GM23338 (cell line): Measurements from ENCODE around the gene PI4K2A. TPM values are rescaled to one million over a fixed set of nuclear protein-coding genes. Genes with fewer than 3 reads are reported as not detected.

Source experiments
- ATAC-seq: fragments of 200-7000 bp; cut with Tn5 transposase; 3 replicates; pipeline ENCODE4 v1.9.1; 2020
- DNase-seq: peaks from one replicate; pipeline ENCODE4 v3.0.0-alpha.2; 2015; ENCODE audit warnings: low spot score
- H2AFZ ChIP-seq: fragments of 200-600 bp; sonication (generic); 2 replicates; pipeline ENCODE4 v1.8.0; 2016; ENCODE audit warnings: antibody characterized with exemption, mild to moderate bottlenecking, moderate library complexity
- H3F3A ChIP-seq: fragments of 200-600 bp; sonication (generic); replicated peaks from 2 replicates; pipeline ENCODE4 v1.8.0; 2017; ENCODE audit warnings: antibody characterized with exemption, mixed run types, low read depth
- H3K27ac ChIP-seq: fragments of 200-600 bp; sonication (generic); 2 replicates; pipeline ENCODE4 v1.6.1; 2016; ENCODE audit warnings: low read depth
- H3K27me3 ChIP-seq: fragments of 200-600 bp; sonication (generic); 2 replicates; pipeline ENCODE4 v1.8.0; 2016; ENCODE audit warnings: mild to moderate bottlenecking, mixed run types, moderate library complexity; ENCODE audit not compliant: insufficient read depth
- H3K36me3 ChIP-seq: fragments of 200-600 bp; sonication (generic); 2 replicates; pipeline ENCODE4 v1.8.0; 2016; ENCODE audit warnings: mild to moderate bottlenecking; ENCODE audit not compliant: insufficient read depth
- H3K4me1 ChIP-seq: fragments of 200-600 bp; sonication (generic); 2 replicates; pipeline ENCODE4 v1.8.0; 2016; ENCODE audit warnings: mild to moderate bottlenecking, moderate library complexity; ENCODE audit not compliant: insufficient read depth
- H3K4me2 ChIP-seq: fragments of 200-600 bp; sonication (generic); 2 replicates; pipeline ENCODE4 v1.7.1; 2017; ENCODE audit warnings: mixed run types
- H3K4me3 ChIP-seq: fragments of 200-600 bp; sonication (generic); 2 replicates; pipeline ENCODE4 v1.6.1; 2016; ENCODE audit warnings: mixed run types
- H3K79me2 ChIP-seq: fragments of 200-600 bp; sonication (generic); replicated peaks from 2 replicates; pipeline ENCODE4 v1.8.0; 2017; ENCODE audit warnings: mild to moderate bottlenecking; ENCODE audit not compliant: insufficient read depth
- H3K9me2 ChIP-seq: fragments of 200-600 bp; sonication (generic); 2 replicates; pipeline ENCODE4 v1.8.0; 2017; ENCODE audit not compliant: insufficient read depth
- H4K20me1 ChIP-seq: fragments of 200-600 bp; sonication (generic); replicated peaks from 2 replicates; pipeline ENCODE4 v1.8.0; 2017; ENCODE audit warnings: mild to moderate bottlenecking; ENCODE audit not compliant: insufficient read depth
- H3K27ac Mint-ChIP-seq: 2 replicates; pipeline ENCODE4 v1.8.0; 2020; ENCODE audit warnings: inconsistent platforms, mild to moderate bottlenecking, moderate library complexity, mixed read lengths
- H3K27me3 Mint-ChIP-seq: 3 replicates; pipeline ENCODE4 v1.8.0; 2022; ENCODE audit warnings: low read depth, mild to moderate bottlenecking, moderate library complexity, mixed read lengths, inconsistent platforms; ENCODE audit not compliant: insufficient read depth, poor library complexity
- H3K36me3 Mint-ChIP-seq: 3 replicates; pipeline ENCODE4 v1.8.0; 2021; ENCODE audit warnings: low read depth, mild to moderate bottlenecking, inconsistent platforms, moderate library complexity, mixed read lengths
- H3K4me1 Mint-ChIP-seq: 3 replicates; pipeline ENCODE4 v1.8.0; 2020; ENCODE audit warnings: mild to moderate bottlenecking, inconsistent platforms, mixed read lengths
- H3K4me3 Mint-ChIP-seq: 3 replicates; pipeline ENCODE4 v1.8.0; 2021; ENCODE audit warnings: moderate library complexity, mild to moderate bottlenecking, inconsistent platforms, mixed read lengths
- H3K9me3 Mint-ChIP-seq: 3 replicates; pipeline ENCODE4 v1.8.0; 2020; ENCODE audit warnings: moderate library complexity, mild to moderate bottlenecking, inconsistent platforms, mixed read lengths
- CREB1 ChIP-seq: fragments of 250-450 bp; sonication (Bioruptor Pico); IDR thresholded peaks from 2 replicates; pipeline ENCODE4 v1.5.0; 2020; ENCODE audit warnings: low read depth, mild to moderate bottlenecking, moderate library complexity
- EZH2phosphoT487 ChIP-seq: fragments of 200-600 bp; sonication (generic); IDR thresholded peaks from one replicate; pipeline ENCODE4 v1.8.1; 2018; ENCODE audit warnings: antibody characterized with exemption; ENCODE audit not compliant: unreplicated experiment
- NANOG ChIP-seq: IDR thresholded peaks from 2 replicates; pipeline ENCODE4 v1.6.1; 2016; ENCODE audit warnings: antibody characterized with exemption, borderline replicate concordance
- STAT1 ChIP-seq: IDR thresholded peaks from one replicate; pipeline ENCODE4 v1.6.1; 2016; ENCODE audit warnings: antibody characterized with exemption; ENCODE audit not compliant: unreplicated experiment
- ZNF114 ChIP-seq: fragments of 250-450 bp; sonication (Bioruptor Pico); IDR thresholded peaks from 2 replicates; pipeline ENCODE4 v1.5.0; 2020; ENCODE audit warnings: mild to moderate bottlenecking, moderate library complexity
- ZNF462 ChIP-seq: fragments of 250-450 bp; sonication (Bioruptor Pico); IDR thresholded peaks from 2 replicates; pipeline ENCODE4 v1.5.0; 2020; ENCODE audit warnings: mild to moderate bottlenecking, moderate library complexity
- polyA plus RNA-seq: library from polyadenylated mRNA; unstranded; fragments of >200 nt; fragmentation: Nextera tagmentation; extraction: Ambion mirVana; gene quantifications from 2 replicates; pipeline ENCODE4 v1.2.1, GENCODE V29; 2016
- total RNA-seq: library from RNA; depleted of rRNA; stranded (reverse); fragments of >200 nt; shearing (Covaris generic); gene quantifications from 2 replicates; pipeline ENCODE4 v1.2.3, GENCODE V29; 2014

PI4K2A gene
- total and polyA plus RNA-seq, 2 experiments from 2014 or later: 8.1 to 29.2 TPM

- H3K4me1 Mint-ChIP-seq: peaks cover 7% of the 10 kb centered on the region
- Histone ChIP-seq H3K27me3 (no peaks in the 10 kb centered on the region), H3K4me2 (no peak overlapping the region), H2AFZ (no peak overlapping the region), H4K20me1 (no peaks in the 10 kb centered on the region), H3K4me1 (no peaks in the 10 kb centered on the region), H3F3A (no peaks in the 10 kb centered on the region), H3K79me2 (no peaks in the 10 kb centered on the region), H3K27ac (no peak overlapping the region), H3K9me2 (no peaks in the 10 kb centered on the region), H3K36me3 (no peaks in the 10 kb centered on the region), H3K4me3 (no peak overlapping the region)
- H3K27me3 Mint-ChIP-seq: peaks cover 4% of the 10 kb centered on the region
- TF ChIP-seq ZNF462 (CRISPR knock-in tag) (no peak), NANOG (no peak)
- DNase-seq (no peak), ATAC-seq (no peak)
- H3K36me3 Mint-ChIP-seq: no peaks in the 10 kb centered on the region
- no peak overlapping the region for H3K27ac Mint-ChIP-seq
- H3K4me3 Mint-ChIP-seq: no peak overlapping the region
- no peaks in the 10 kb centered on the region for H3K9me3 Mint-ChIP-seq
These were observed 33.3 kb upstream of the PI4K2A start for GRCh38 chr10:97607095-97607636.

GRCh38 chr10:97608991-97609561 lies 31.4 kb upstream of the PI4K2A start:
- Histone ChIP-seq H3F3A (no peaks in the 10 kb centered on the region), H3K4me2 (no peak overlapping the region), H3K79me2 (no peaks in the 10 kb centered on the region), H3K4me1 (no peaks in the 10 kb centered on the region), H3K27me3 (no peaks in the 10 kb centered on the region), H2AFZ (no peak overlapping the region), H3K27ac (no peak overlapping the region), H3K9me2 (no peaks in the 10 kb centered on the region), H3K36me3 (no peaks in the 10 kb centered on the region), H4K20me1 (0 out of 2 replicates have a peak, but pooled peaks cover 1% of the 10 kb centered on the region), H3K4me3 (no peak overlapping the region)
- Mint-ChIP-seq H3K4me1 (peaks cover 10% of the 10 kb centered on the region), H3K36me3 (no peaks in the 10 kb centered on the region), H3K27ac (no peak overlapping the region), H3K27me3 (peaks cover 4% of the 10 kb centered on the region), H3K4me3 (no peak overlapping the region), H3K9me3 (no peaks in the 10 kb centered on the region)
- DNase-seq: no peak
- ATAC-seq: no peak
- TF ChIP-seq ZNF462 (CRISPR knock-in tag) (no peak), EZH2phosphoT487 (no peak), ZNF114 (CRISPR knock-in tag) (no peak), CREB1 (no peak), STAT1 (no peak)
